SK-N-SH (cell line): ENCODE measurements around the gene TBC1D5. TPM values are rescaled to one million over a fixed set of nuclear protein-coding genes. Genes with fewer than 3 reads are reported as not detected.

Experiments used
- CTCF ChIA-PET: fragments of 300-600, 350-600 bp; formaldehyde crosslinking; extraction: SDS; loops from one replicate; lab custom pipeline; 2021; lab: Yijun Ruan, JAX
- POLR2A ChIA-PET: fragments of 350-600 bp; sonication (Branson Sonifier 250); formaldehyde crosslinking; extraction: SDS; loops from one replicate; lab custom pipeline; 2020; ENCODE audit warnings: antibody characterized with exemption, inconsistent platforms; lab: Yijun Ruan, JAX
- DNase-seq: peaks from one replicate; pipeline ENCODE4 v3.0.0; 2012
- H2AFZ ChIP-seq: fragments of 200-600 bp; sonication (generic); 2 replicates; pipeline ENCODE4 v1.8.1; 2016; ENCODE audit warnings: antibody characterized with exemption, mild to moderate bottlenecking, low read depth
- H3F3A ChIP-seq: fragments of 200-600 bp; sonication (generic); replicated peaks from 2 replicates; pipeline ENCODE3; 2016; ENCODE audit warnings: antibody characterized with exemption, mild to moderate bottlenecking; ENCODE audit not compliant: insufficient read depth
- H3K27ac ChIP-seq, 2 experiments: fragments of 200-500 bp in 1 of 2; fragments of 200-600 bp in 1 of 2; sonication (Bioruptor generic) in 1 of 2; sonication (generic), shearing (Covaris generic) in 1 of 2; 2 replicates each; pipeline versions ENCODE4 v1.5.1 to v1.6.1; 2014 to 2016; ENCODE audit warnings: low read depth in 2 of 2, inconsistent platforms in 1 of 2, low read length in 1 of 2, mild to moderate bottlenecking in 1 of 2, mixed read lengths in 1 of 2
- H3K27me3 ChIP-seq: fragments of 200-600 bp; sonication (generic), shearing (Covaris generic); 2 replicates; pipeline ENCODE4 v1.6.1; 2016; ENCODE audit warnings: mixed run types; ENCODE audit not compliant: insufficient read depth
- H3K36me3 ChIP-seq, 2 experiments: fragments of 200-500 bp in 1 of 2; fragments of 200-600 bp in 1 of 2; sonication (Bioruptor generic) in 1 of 2; sonication (generic) in 1 of 2; replicated peaks in 1 of 2; 2 replicates each; pipeline versions ENCODE3 to v1.5.1; 2014 to 2016; ENCODE audit warnings: low read length in 1 of 2, mild to moderate bottlenecking in 1 of 2; ENCODE audit not compliant: insufficient read depth in 2 of 2, control insufficient read depth in 1 of 2
- H3K4me1 ChIP-seq, 2 experiments: fragments of 200-500 bp in 1 of 2; fragments of 200-600 bp in 1 of 2; sonication (Bioruptor generic) in 1 of 2; sonication (generic), shearing (Covaris generic) in 1 of 2; 2 replicates each; pipeline versions ENCODE4 v1.5.1 to v1.6.1; 2014 to 2016; ENCODE audit warnings: low read depth in 1 of 2, low read length in 1 of 2, mixed run types in 1 of 2; ENCODE audit not compliant: insufficient read depth in 2 of 2, control insufficient read depth in 1 of 2
- H3K4me2 ChIP-seq: fragments of 200-600 bp; sonication (generic), shearing (Covaris generic); 2 replicates; pipeline ENCODE4 v1.6.1; 2017; ENCODE audit warnings: mixed run types
- H3K4me3 ChIP-seq, 2 experiments: fragments of 200-500 bp in 1 of 2; fragments of 200-600 bp in 1 of 2; sonication (Bioruptor generic) in 1 of 2; sonication (generic), shearing (Covaris generic) in 1 of 2; 2 replicates each; pipeline versions ENCODE4 v1.5.1 to v1.8.1; 2014 to 2016; ENCODE audit warnings: low read depth in 2 of 2, inconsistent platforms in 1 of 2, low read length in 1 of 2, mild to moderate bottlenecking in 1 of 2, mixed read lengths in 1 of 2, moderate library complexity in 1 of 2
- H3K79me2 ChIP-seq: fragments of 200-600 bp; sonication (generic); 2 replicates; pipeline ENCODE4 v1.8.1; 2017; ENCODE audit warnings: mild to moderate bottlenecking; ENCODE audit not compliant: insufficient read depth
- H3K9ac ChIP-seq: fragments of 200-600 bp; sonication (generic); 2 replicates; pipeline ENCODE4 v1.6.1; 2017; ENCODE audit warnings: mixed run types
- H3K9me2 ChIP-seq: fragments of 200-600 bp; sonication (generic); 2 replicates; pipeline ENCODE4 v1.6.1; 2017; ENCODE audit warnings: mixed run types
- H3K9me3 ChIP-seq: fragments of 200-600 bp; sonication (generic); 2 replicates; pipeline ENCODE4 v1.6.1; 2017; ENCODE audit warnings: mixed run types, mild to moderate bottlenecking, moderate library complexity
- H4K20me1 ChIP-seq: fragments of 200-600 bp; sonication (generic); 2 replicates; pipeline ENCODE4 v1.6.1; 2017; ENCODE audit warnings: mild to moderate bottlenecking, mixed run types; ENCODE audit not compliant: insufficient read depth
- CHD2 ChIP-seq: fragments of 150-350 bp; IDR thresholded peaks from 2 replicates; pipeline ENCODE4 v1.6.1; 2018; ENCODE audit warnings: low read length; ENCODE audit not compliant: partially characterized antibody
- EP300 ChIP-seq, 2 experiments: IDR thresholded peaks; 2 replicates each; pipeline versions ENCODE4 v1.4.0 to v1.6.1; 2012; ENCODE audit warnings: borderline replicate concordance in 1 of 2, low read depth in 1 of 2, low read length in 1 of 2
- EZH2phosphoT487 ChIP-seq: fragments of 200-600 bp; sonication (generic); IDR thresholded peaks from 2 replicates; pipeline ENCODE4 v1.6.1; 2017; ENCODE audit warnings: low read depth, mixed run types, mild to moderate bottlenecking, antibody characterized with exemption, moderate library complexity, borderline replicate concordance
- FOSL2 ChIP-seq: IDR thresholded peaks from 2 replicates; pipeline ENCODE4 v1.4.0; 2012; ENCODE audit warnings: low read depth, mild to moderate bottlenecking, moderate library complexity, borderline replicate concordance
- GABPA ChIP-seq: IDR thresholded peaks from 2 replicates; pipeline ENCODE4 v1.4.0; 2012; ENCODE audit warnings: low read depth, mild to moderate bottlenecking
- GATA2 ChIP-seq: sonication (generic); formaldehyde crosslinking; IDR thresholded peaks from 2 replicates; pipeline ENCODE4 v1.5.0; 2020; ENCODE audit warnings: mild to moderate bottlenecking, missing genetic modification reagents
- JUND ChIP-seq: IDR thresholded peaks from 2 replicates; pipeline ENCODE4 v1.4.0; 2012
- MEF2A ChIP-seq: IDR thresholded peaks from 2 replicates; pipeline ENCODE4 v1.4.0; 2012; ENCODE audit warnings: low read depth, borderline replicate concordance
- MXI1 ChIP-seq: IDR thresholded peaks from 2 replicates; pipeline ENCODE4 v1.6.1; 2012; ENCODE audit warnings: mild to moderate bottlenecking, low read depth, low read length, improper control_type of control experiment
- NFIC ChIP-seq: IDR thresholded peaks from 2 replicates; pipeline ENCODE4 v1.4.0; 2012; ENCODE audit warnings: borderline replicate concordance
- NRF1 ChIP-seq: IDR thresholded peaks from 2 replicates; pipeline ENCODE4 v1.6.1; 2012; ENCODE audit warnings: low read depth, mild to moderate bottlenecking, low read length
- RFX5 ChIP-seq: IDR thresholded peaks from 2 replicates; pipeline ENCODE4 v1.6.1; 2012; ENCODE audit warnings: mild to moderate bottlenecking, improper control_type of control experiment, low read length
- TCF12 ChIP-seq: IDR thresholded peaks from 2 replicates; pipeline ENCODE4 v1.4.0; 2012
- TEAD4 ChIP-seq: IDR thresholded peaks from 2 replicates; pipeline ENCODE4 v1.4.0; 2012; ENCODE audit warnings: mild to moderate bottlenecking, borderline replicate concordance; ENCODE audit not compliant: insufficient read depth
- WGBS: methylation state at CpG from one replicate; pipeline ENCODE4 v1.1.6; 2017; ENCODE audit warnings: low lambda C conversion rate; 5-methylcytosine and 5-hydroxymethylcytosine counted together
- polyA plus RNA-seq, 3 experiments: library from polyadenylated mRNA; depleted of rRNA; stranded (reverse); fragments of >200 nt; gene quantifications; 2 replicates each; pipeline ENCODE4 v1.2.3, GENCODE V29; 2012
- TF ChIP-seq, protein P1 (sequence below): fragments of 150-350 bp; IDR thresholded peaks from 2 replicates; pipeline ENCODE4 v1.6.1; 2016; ENCODE audit warnings: mild to moderate bottlenecking, low read depth, low read length
- TF ChIP-seq, protein P2 (sequence below): IDR thresholded peaks from 2 replicates; pipeline ENCODE4 v1.4.0; 2012; ENCODE audit warnings: low read depth, borderline replicate concordance
- TF ChIP-seq, protein P3 (sequence below): IDR thresholded peaks from 2 replicates; pipeline ENCODE4 v1.4.0; 2012; ENCODE audit warnings: low read depth
- TF ChIP-seq, protein P4 (sequence below): IDR thresholded peaks from 2 replicates; pipeline ENCODE4 v1.4.0; 2012; ENCODE audit warnings: low read depth, borderline replicate concordance

The TBC1D5 gene
- polyA plus RNA-seq, 1 of the 3 experiments (the other 2 are of a cell fraction) = 19.5 TPM

DNA sequence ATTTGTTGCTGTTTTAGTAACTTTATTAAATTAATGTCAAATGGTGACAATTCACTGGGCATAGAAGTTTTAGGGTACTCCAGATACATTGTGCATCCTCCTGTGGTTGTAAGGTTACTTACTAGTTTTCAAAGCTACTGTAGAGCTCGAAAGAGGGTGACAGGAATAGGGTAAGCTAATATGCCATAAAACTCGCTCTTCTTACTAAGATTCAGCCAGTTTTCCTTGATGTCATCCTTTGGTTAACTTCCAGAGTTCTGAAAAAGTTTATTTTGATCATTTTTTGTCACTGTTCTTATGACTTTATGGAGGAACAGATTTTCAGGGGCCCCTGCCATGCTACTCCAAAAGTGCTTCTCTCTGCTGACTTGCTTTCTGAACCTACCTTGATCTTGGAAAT lies 522.8 kb downstream of the TBC1D5 start (continued):
- TF ChIP-seq, protein P1, sequence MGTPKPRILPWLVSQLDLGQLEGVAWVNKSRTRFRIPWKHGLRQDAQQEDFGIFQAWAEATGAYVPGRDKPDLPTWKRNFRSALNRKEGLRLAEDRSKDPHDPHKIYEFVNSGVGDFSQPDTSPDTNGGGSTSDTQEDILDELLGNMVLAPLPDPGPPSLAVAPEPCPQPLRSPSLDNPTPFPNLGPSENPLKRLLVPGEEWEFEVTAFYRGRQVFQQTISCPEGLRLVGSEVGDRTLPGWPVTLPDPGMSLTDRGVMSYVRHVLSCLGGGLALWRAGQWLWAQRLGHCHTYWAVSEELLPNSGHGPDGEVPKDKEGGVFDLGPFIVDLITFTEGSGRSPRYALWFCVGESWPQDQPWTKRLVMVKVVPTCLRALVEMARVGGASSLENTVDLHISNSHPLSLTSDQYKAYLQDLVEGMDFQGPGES = no peak
- TF ChIP-seq TCF12 (no peak), NFIC (no peak), GATA2 (CRISPR knock-in tag) (no peak), MXI1 (no peak)
- TF ChIP-seq, protein P2, sequence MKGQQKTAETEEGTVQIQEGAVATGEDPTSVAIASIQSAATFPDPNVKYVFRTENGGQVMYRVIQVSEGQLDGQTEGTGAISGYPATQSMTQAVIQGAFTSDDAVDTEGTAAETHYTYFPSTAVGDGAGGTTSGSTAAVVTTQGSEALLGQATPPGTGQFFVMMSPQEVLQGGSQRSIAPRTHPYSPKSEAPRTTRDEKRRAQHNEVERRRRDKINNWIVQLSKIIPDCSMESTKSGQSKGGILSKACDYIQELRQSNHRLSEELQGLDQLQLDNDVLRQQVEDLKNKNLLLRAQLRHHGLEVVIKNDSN = no peak

DNA sequence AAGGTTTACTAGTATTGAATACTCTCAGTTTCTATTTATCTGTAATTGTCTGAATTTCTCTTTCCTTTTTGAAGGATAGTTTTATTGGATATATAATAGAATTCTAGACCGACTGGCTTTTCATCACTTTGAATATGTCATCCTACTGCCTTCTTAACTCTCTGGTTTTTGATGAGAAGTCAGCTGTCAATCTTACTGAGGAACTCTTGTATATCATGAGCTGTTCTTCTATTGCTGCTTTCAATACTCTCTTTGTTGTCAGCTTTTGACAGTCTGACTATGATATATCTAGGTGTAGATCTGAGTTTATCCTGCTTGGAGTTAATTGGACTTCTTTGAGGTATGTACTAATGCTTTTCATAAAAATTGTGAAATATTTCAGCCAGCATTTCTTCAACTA lies 523.8 kb downstream of the TBC1D5 start:
- H3K36me3 ChIP-seq = peaks cover 2 to 21% of the 10 kb centered on the region in 2 experiments
- H2AFZ ChIP-seq = no peak overlapping the region
- H3F3A ChIP-seq = no peaks in the 10 kb centered on the region
- POLR2A ChIA-PET = no interaction called here
- no peaks in the 10 kb centered on the region; the same call in 1 of the 2 replicates for H3K9me3 ChIP-seq
- TF ChIP-seq MEF2A (no peak), TEAD4 (no peak)
- TF ChIP-seq, all 33 proteins: peak for 0
- DNase-seq = no peak
- no peak overlapping the region for H3K4me3 ChIP-seq
- H3K4me1 ChIP-seq = no peaks in the 10 kb centered on the region
- no peaks in the 10 kb centered on the region for H4K20me1 ChIP-seq
- no peak overlapping the region for H3K9ac ChIP-seq
- no peaks in the 10 kb centered on the region for H3K27me3 ChIP-seq
- CTCF ChIA-PET = no interaction called here
- no peak overlapping the region for H3K4me2 ChIP-seq
- no peak overlapping the region for H3K27ac ChIP-seq
- no peaks in the 10 kb centered on the region for H3K9me2 ChIP-seq
- 81% methylated on average over 1 of the region's 1 CpG for WGBS
- no peaks in the 10 kb centered on the region for H3K79me2 ChIP-seq

DNA sequence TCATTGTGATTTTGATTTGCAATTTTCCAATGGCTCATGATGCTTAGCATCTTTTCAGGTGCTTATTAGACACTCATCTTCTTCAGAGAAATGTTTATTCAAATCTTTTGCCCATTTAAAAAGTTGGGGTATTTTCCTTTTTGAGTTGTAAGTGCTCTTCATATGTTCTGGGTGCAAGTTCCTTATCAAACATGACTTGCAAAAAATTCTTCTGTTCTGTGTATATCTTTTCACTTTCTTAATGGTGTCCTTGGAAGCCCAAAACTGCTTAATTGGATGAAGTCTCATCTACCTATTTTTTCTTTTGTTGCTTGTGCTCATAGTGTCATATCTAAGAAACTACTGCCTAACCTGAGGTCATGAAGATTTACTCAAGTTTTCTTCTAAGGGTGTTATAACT lies 524.8 kb downstream of the TBC1D5 start:
- ChIA-PET CTCF (no interaction called here), POLR2A (no interaction called here)
- TF ChIP-seq TCF12 = no peak
- no peak for TF ChIP-seq CHD2
- no peak for TF ChIP-seq MXI1
- TF ChIP-seq, protein P3, sequence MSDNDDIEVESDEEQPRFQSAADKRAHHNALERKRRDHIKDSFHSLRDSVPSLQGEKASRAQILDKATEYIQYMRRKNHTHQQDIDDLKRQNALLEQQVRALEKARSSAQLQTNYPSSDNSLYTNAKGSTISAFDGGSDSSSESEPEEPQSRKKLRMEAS = no peak
- no peak for TF ChIP-seq JUND
- TF ChIP-seq EP300 (IDR thresholded peaks at IDR 0.05; ENCODE audit: borderline replicate concordance in 1 of 2, low read depth in 1 of 2, low read length in 1 of 2) = no peak
- no peak for TF ChIP-seq GABPA
- TF ChIP-seq NRF1 = no peak
- no peak for TF ChIP-seq FOSL2
- no peak for TF ChIP-seq NFIC
- TF ChIP-seq RFX5 = no peak
- TF ChIP-seq, protein P4, sequence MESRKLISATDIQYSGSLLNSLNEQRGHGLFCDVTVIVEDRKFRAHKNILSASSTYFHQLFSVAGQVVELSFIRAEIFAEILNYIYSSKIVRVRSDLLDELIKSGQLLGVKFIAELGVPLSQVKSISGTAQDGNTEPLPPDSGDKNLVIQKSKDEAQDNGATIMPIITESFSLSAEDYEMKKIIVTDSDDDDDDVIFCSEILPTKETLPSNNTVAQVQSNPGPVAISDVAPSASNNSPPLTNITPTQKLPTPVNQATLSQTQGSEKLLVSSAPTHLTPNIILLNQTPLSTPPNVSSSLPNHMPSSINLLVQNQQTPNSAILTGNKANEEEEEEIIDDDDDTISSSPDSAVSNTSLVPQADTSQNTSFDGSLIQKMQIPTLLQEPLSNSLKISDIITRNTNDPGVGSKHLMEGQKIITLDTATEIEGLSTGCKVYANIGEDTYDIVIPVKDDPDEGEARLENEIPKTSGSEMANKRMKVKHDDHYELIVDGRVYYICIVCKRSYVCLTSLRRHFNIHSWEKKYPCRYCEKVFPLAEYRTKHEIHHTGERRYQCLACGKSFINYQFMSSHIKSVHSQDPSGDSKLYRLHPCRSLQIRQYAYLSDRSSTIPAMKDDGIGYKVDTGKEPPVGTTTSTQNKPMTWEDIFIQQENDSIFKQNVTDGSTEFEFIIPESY = no peak
- no peak for TF ChIP-seq EZH2phosphoT487
- Histone ChIP-seq H3K27ac (no peak overlapping the region), H3K79me2 (no peaks in the 10 kb centered on the region), H3K36me3 (peaks cover 2 to 27% of the 10 kb centered on the region in 2 experiments), H3K4me2 (no peak overlapping the region), H3K4me3 (no peak overlapping the region), H4K20me1 (no peaks in the 10 kb centered on the region), H3K9ac (no peak overlapping the region), H3K27me3 (no peaks in the 10 kb centered on the region), H3F3A (no peaks in the 10 kb centered on the region), H3K9me2 (no peaks in the 10 kb centered on the region), H2AFZ (no peak overlapping the region), H3K9me3 (no peaks in the 10 kb centered on the region; the same call in 1 of the 2 replicates), H3K4me1 (no peaks in the 10 kb centered on the region)
- no peak for DNase-seq
